MM.1S (cell line): ENCODE data around the gene FALEC.

Experiments used
- DNase-seq: peaks from one replicate; pipeline ENCODE4 v3.0.0-alpha.2; 2015
- H2AFZ ChIP-seq: fragments of 300-600 bp; sonication (generic); 2 replicates; pipeline ENCODE4 v1.6.0; 2016; ENCODE audit warnings: antibody characterized with exemption, low read length
- H3F3A ChIP-seq: fragments of 300-600 bp; sonication (generic); 2 replicates; pipeline ENCODE4 v1.6.1; 2016; ENCODE audit warnings: mild to moderate bottlenecking, antibody characterized with exemption, low read length, moderate library complexity, mixed read lengths; ENCODE audit not compliant: insufficient read depth
- H3K27ac ChIP-seq: fragments of 300-600 bp; sonication (generic); 2 replicates; pipeline ENCODE4 v1.5.1; 2016; ENCODE audit warnings: mild to moderate bottlenecking, low read length
- H3K27me3 ChIP-seq: fragments of 300-600 bp; sonication (generic); replicated peaks from 2 replicates; pipeline ENCODE4 v1.6.0; 2016; ENCODE audit warnings: low read length; ENCODE audit not compliant: insufficient read depth
- H3K36me3 ChIP-seq: fragments of 300-600 bp; sonication (generic); replicated peaks from 2 replicates; pipeline ENCODE4 v1.6.1; 2016; ENCODE audit warnings: mild to moderate bottlenecking, low read length, mixed read lengths; ENCODE audit not compliant: insufficient read depth
- H3K4me1 ChIP-seq: fragments of 300-600 bp; sonication (generic); 2 replicates; pipeline ENCODE4 v1.6.1; 2016; ENCODE audit warnings: low read length, mixed read lengths
- H3K4me2 ChIP-seq: fragments of 300-600 bp; sonication (generic); 2 replicates; pipeline ENCODE4 v1.6.0; 2016; ENCODE audit warnings: low read depth, low read length
- H3K4me3 ChIP-seq: fragments of 300-600 bp; sonication (generic); 2 replicates; pipeline ENCODE4 v1.5.1; 2016; ENCODE audit warnings: low read length, mixed read lengths
- H3K79me2 ChIP-seq: fragments of 300-600 bp; sonication (generic); 2 replicates; pipeline ENCODE4 v1.6.1; 2016; ENCODE audit warnings: mixed run types, low read length, mixed read lengths
- H3K9ac ChIP-seq: fragments of 300-600 bp; sonication (generic); 2 replicates; pipeline ENCODE4 v1.6.1; 2016; ENCODE audit warnings: low read length, mixed read lengths
- H3K9me2 ChIP-seq: fragments of 300-600 bp; sonication (generic); replicated peaks from 2 replicates; pipeline ENCODE4 v1.6.1; 2016; ENCODE audit warnings: mild to moderate bottlenecking, low read length, mixed read lengths; ENCODE audit not compliant: insufficient read depth
- H3K9me3 ChIP-seq: fragments of 300-600 bp; sonication (generic); replicated peaks from 2 replicates; pipeline ENCODE4 v1.6.1; 2016; ENCODE audit warnings: mild to moderate bottlenecking, low read length, mixed read lengths; ENCODE audit not compliant: insufficient read depth
- H4K20me1 ChIP-seq: fragments of 300-600 bp; sonication (generic); 2 replicates; pipeline ENCODE4 v1.6.1; 2016; ENCODE audit warnings: mild to moderate bottlenecking, low read length, moderate library complexity, mixed read lengths; ENCODE audit not compliant: insufficient read depth
- EZH2 ChIP-seq: fragments of 300-600 bp; sonication (generic); optimal IDR thresholded peaks from 2 replicates; pipeline ENCODE3; 2017; ENCODE audit warnings: low read depth, mild to moderate bottlenecking, antibody characterized with exemption, low read length, mixed read lengths
- EZH2phosphoT487 ChIP-seq: fragments of 300-600 bp; sonication (generic); IDR thresholded peaks from 2 replicates; pipeline ENCODE4 v1.6.1; 2018; ENCODE audit warnings: antibody characterized with exemption, low read length
- TF ChIP-seq, protein P1 (sequence below): fragments of 300-600 bp; sonication (generic); IDR thresholded peaks from 2 replicates; pipeline ENCODE4 v1.5.1; 2016; ENCODE audit warnings: antibody characterized with exemption, low read length, mixed read lengths

The FALEC gene

DNA sequence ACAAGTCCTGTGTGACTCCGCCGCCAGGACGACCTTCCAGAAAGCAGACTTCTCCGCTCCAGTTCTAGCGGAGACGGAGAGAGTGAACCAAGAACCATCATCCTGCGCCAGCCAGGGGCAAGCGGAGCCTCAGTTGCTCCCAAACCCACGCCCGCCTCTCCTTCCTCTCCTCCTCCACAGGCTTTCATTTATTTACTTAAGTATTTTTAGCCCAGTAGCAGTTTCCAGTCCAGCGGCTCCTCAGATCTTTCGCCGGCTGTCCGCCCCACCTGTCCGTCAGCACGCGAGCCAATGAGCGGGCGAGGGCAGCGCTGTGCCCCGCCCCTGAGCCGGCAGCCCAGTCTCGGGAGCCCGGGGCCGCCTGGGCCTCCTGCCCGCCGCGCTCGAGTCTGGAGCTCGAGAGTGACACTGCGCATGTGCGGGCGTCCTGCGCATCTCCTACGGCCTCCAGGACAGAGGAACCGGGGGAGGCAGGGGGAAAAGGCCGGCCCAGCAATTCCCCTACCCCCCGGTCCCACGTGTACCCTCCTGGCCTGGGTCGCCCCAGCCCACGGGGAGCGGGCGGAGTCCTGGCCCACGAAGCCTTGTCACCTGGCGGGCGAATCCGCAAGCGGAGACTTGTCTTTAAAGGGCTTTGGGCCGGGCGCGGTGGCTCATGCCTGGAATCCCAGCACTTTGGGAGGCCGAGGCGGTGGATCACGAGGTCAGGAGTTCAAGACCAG lies at the start of gene FALEC:
TSS of gene FALEC (plus strand) at position 425 of the 722 bp plus-strand sequence.
- 0 out of 2 replicates have a peak, but pooled peaks cover 6% of the 10 kb centered on the region for H3K4me1 ChIP-seq

DNA sequence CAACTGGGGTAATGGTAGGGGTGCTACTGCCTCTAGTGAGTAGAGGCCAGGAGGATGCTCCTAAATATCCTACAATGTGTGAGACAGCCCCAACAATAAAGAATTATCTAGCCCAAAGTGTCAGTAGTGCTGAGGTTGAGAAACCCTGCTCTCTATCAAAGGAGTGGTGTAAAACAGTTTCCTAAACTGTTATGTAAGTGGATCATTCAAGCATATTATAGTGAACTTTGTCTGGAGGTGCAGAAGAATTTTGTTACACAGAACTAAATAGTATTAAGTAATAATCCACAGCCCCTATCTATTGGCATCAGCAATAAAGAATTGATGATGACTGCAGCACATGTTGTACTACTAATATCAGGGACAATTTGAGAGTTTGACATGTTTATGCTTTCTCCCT lies 48.6 kb upstream of the FALEC start:
- no peak for DNase-seq
- no peak overlapping the region for H2AFZ ChIP-seq
- peaks cover 11% of the 10 kb centered on the region for H3K36me3 ChIP-seq

More for the DNA sequence above, at the start of gene FALEC:
- H3K27me3 ChIP-seq = no peaks in the 10 kb centered on the region
- H3F3A ChIP-seq = no peaks in the 10 kb centered on the region
- no peaks in the 10 kb centered on the region for H3K79me2 ChIP-seq
- H3K27ac ChIP-seq = peak within 1 kb of the TSS; percentile 18; the same call in 1 of the 2 replicates
- no peaks in the 10 kb centered on the region for H3K9me2 ChIP-seq
- no peaks in the 10 kb centered on the region for H4K20me1 ChIP-seq
- H3K4me2 ChIP-seq = peak within 1 kb of the TSS; percentile 96
- peak within 1 kb of the TSS; percentile 87 for H3K4me3 ChIP-seq
- H3K36me3 ChIP-seq = no peaks in the 10 kb centered on the region
- DNase-seq = peak; percentile 99
- H2AFZ ChIP-seq = peak within 1 kb of the TSS; percentile 100
- H3K9me3 ChIP-seq = no peaks in the 10 kb centered on the region
- H3K9ac ChIP-seq = peak within 1 kb of the TSS; percentile 67
- TF ChIP-seq EZH2phosphoT487 = no peak
- TF ChIP-seq, protein P1, sequence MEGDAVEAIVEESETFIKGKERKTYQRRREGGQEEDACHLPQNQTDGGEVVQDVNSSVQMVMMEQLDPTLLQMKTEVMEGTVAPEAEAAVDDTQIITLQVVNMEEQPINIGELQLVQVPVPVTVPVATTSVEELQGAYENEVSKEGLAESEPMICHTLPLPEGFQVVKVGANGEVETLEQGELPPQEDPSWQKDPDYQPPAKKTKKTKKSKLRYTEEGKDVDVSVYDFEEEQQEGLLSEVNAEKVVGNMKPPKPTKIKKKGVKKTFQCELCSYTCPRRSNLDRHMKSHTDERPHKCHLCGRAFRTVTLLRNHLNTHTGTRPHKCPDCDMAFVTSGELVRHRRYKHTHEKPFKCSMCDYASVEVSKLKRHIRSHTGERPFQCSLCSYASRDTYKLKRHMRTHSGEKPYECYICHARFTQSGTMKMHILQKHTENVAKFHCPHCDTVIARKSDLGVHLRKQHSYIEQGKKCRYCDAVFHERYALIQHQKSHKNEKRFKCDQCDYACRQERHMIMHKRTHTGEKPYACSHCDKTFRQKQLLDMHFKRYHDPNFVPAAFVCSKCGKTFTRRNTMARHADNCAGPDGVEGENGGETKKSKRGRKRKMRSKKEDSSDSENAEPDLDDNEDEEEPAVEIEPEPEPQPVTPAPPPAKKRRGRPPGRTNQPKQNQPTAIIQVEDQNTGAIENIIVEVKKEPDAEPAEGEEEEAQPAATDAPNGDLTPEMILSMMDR = no peak
- TF ChIP-seq EZH2 = no peak

DNA sequence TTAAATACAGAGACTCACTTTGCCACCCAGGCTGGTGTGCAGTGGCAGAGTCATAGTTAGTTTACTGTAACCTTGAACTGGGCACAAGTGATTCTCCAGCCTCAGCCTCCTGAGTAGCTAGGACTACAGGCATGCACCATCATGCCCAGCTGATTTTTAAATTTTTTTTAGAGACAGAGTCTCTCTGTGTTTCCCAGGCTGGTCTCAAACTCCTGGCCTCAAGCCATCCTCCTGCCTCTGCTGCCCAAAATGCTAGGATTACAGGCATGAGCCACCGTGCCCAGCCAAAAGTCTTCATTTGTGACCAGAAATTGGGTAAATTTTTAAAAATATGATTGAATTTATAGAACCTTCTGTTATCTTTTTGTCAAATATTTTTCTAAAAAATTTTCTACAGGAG lies 46.3 kb upstream of the FALEC start:
- no peak overlapping the region for H3K4me2 ChIP-seq
- no peaks in the 10 kb centered on the region for H3K27me3 ChIP-seq
- H3K79me2 ChIP-seq = no peaks in the 10 kb centered on the region
- no peak overlapping the region for H3K9ac ChIP-seq
- no peaks in the 10 kb centered on the region for H4K20me1 ChIP-seq
- H2AFZ ChIP-seq = no peak overlapping the region
- no peaks in the 10 kb centered on the region for H3K9me2 ChIP-seq
- no peaks in the 10 kb centered on the region for H3K9me3 ChIP-seq
- H3K27ac ChIP-seq = no peak overlapping the region
- no peaks in the 10 kb centered on the region for H3F3A ChIP-seq
- DNase-seq = no peak
- peaks cover 11% of the 10 kb centered on the region for H3K36me3 ChIP-seq
- no peak for TF ChIP-seq EZH2
- no peak for TF ChIP-seq EZH2phosphoT487
- TF ChIP-seq, protein P1 = no peak
- no peak overlapping the region for H3K4me3 ChIP-seq
- H3K4me1 ChIP-seq = no peaks in the 10 kb centered on the region

More for the DNA sequence above, 48.6 kb upstream of the FALEC start:
- Histone ChIP-seq H3K9ac (no peak overlapping the region), H4K20me1 (no peaks in the 10 kb centered on the region), H3K79me2 (no peaks in the 10 kb centered on the region), H3F3A (peaks cover 8% of the 10 kb centered on the region; the same call in 1 of the 2 replicates), H3K4me3 (no peak overlapping the region), H3K9me3 (no peaks in the 10 kb centered on the region), H3K4me1 (no peaks in the 10 kb centered on the region), H3K9me2 (no peaks in the 10 kb centered on the region), H3K27ac (no peak overlapping the region), H3K4me2 (no peak overlapping the region), H3K27me3 (no peaks in the 10 kb centered on the region)
- TF ChIP-seq EZH2 = no peak
- TF ChIP-seq EZH2phosphoT487 = no peak
- TF ChIP-seq, protein P1 = no peak
